ENCODE results near the gene ERCC5. TPM values are rescaled to one million over a fixed set of nuclear protein-coding genes. Genes with fewer than 3 reads are reported as not detected.

ERCC5 gene
- polyA plus RNA-seq, 1 donor (not counting 4 experiments of a cell fraction or from before 2014, with no cell fraction given), result 40.3 TPM

DNA sequence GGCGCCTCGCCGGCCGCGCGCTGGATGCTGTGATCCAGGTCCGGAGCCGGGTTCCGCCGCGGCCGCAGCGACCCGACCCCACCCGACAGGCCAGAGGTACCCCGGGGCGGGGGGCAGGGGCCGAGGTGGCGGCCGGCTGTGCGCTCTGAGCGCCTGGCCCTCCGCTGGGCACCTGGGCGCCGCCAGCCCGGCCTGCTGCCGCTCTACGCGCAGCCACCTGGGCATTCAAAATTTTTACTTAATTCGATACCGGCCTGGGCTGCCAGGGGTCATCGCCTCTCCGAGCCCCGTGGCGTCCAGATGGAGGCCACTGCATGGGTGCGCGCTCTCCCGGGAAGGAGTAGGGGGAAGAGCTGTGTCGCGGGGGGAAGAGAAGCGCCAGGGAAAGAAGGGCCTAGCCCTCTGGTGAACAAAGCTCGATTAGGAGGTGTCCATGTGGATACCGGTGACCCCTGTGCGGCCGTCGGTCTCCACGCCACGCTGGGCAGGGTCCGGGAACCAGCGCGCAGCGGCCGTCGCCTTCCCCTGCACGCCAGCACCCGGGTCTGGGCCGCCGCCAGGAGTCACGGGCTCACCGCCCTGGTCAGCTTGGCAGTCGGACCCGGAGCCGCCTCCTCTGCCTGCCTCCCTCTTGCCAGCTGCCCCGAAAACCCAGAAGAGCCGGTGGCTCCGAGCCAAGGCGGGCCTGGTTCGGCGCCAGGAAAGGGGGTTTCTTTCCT is 46.2 kb upstream of the ERCC5 start:
- Histone ChIP-seq H3K27ac (ENCODE audit: control insufficient read depth, insufficient read depth, low read length) (peak overlapping the region; percentile 61), H3K9me1 (ENCODE audit: control insufficient read depth, extremely low read depth, insufficient read depth, low read length) (peaks cover 3% of the 10 kb centered on the region), H3K79me2 (ENCODE audit: control insufficient read depth, insufficient read depth, low read length) (peaks cover 62% of the 10 kb centered on the region), H3K4me2 (ENCODE audit: control insufficient read depth, extremely low read depth, insufficient read depth, low read depth, low read length) (peak overlapping the region; percentile 84), H3K4me1 (ENCODE audit: control insufficient read depth, extremely low read depth, insufficient read depth, low read length) (peaks cover 11% of the 10 kb centered on the region), H2AFZ (ENCODE audit: control insufficient read depth, low read length) (peak overlapping the region; percentile 98), H4K20me1 (ENCODE audit: control insufficient read depth, extremely low read depth, insufficient read depth, low read length) (no peaks in the 10 kb centered on the region), H3K36me3 (ENCODE audit: control insufficient read depth in 2 of 2, extremely low read depth in 1 of 2, insufficient read depth in 2 of 2, low read length in 2 of 2) (peaks cover 0 to 11% of the 10 kb centered on the region in 2 experiments), H3K9ac (ENCODE audit: control insufficient read depth, extremely low read depth, insufficient read depth, low read length) (peak overlapping the region; percentile 76), H3K9me3 (ENCODE audit: control insufficient read depth, low read depth, low read length) (no peaks in the 10 kb centered on the region), H3K4me3 (ENCODE audit: control insufficient read depth in 2 of 3, extremely low read depth in 1 of 3, insufficient read depth in 2 of 3, low read depth in 1 of 3, low read length in 3 of 3) (peak overlapping the region; percentile 77 to 96 (median 92)), H3K27me3 (ENCODE audit: control insufficient read depth, extremely low read depth, insufficient read depth, low read length) (no peaks in the 10 kb centered on the region)
- no peak for TF ChIP-seq CTCF (optimal IDR thresholded peaks at IDR 0.05 in 1 of 3, IDR thresholded peaks at IDR 0.05 in 1 of 3, conservative IDR thresholded peaks at IDR 0.05 in 1 of 3; ENCODE audit: extremely low read depth in 1 of 3, insufficient read depth in 2 of 3, low read length in 3 of 3)
- no peak for TF ChIP-seq EZH2 (IDR thresholded peaks at IDR 0.05; ENCODE audit: low read length)
- FAIRE-seq (no peak), DNase-seq (ENCODE audit: low read depth, low spot score) (no peak)
- dilution Hi-C loops (cut with MboI; ENCODE audit: extremely low pct_ligation_motif_present, low sequenced_read_pairs), result no loop called here

- peak; percentile 43 to 80 (median 73) for TF ChIP-seq CTCF (optimal IDR thresholded peaks at IDR 0.05 in 1 of 3, IDR thresholded peaks at IDR 0.05 in 1 of 3, conservative IDR thresholded peaks at IDR 0.05 in 1 of 3; ENCODE audit: extremely low read depth in 1 of 3, insufficient read depth in 2 of 3, low read length in 3 of 3)
- no peak for TF ChIP-seq EZH2 (IDR thresholded peaks at IDR 0.05; ENCODE audit: low read length)
- H2AFZ ChIP-seq (ENCODE audit: control insufficient read depth, low read length), result peak overlapping the region; percentile 98
- H3K4me1 ChIP-seq (ENCODE audit: control insufficient read depth, extremely low read depth, insufficient read depth, low read length), result peaks cover 11% of the 10 kb centered on the region
- no peaks in the 10 kb centered on the region for H4K20me1 ChIP-seq (ENCODE audit: control insufficient read depth, extremely low read depth, insufficient read depth, low read length)
- no peaks in the 10 kb centered on the region for H3K27me3 ChIP-seq (ENCODE audit: control insufficient read depth, extremely low read depth, insufficient read depth, low read length)
- peaks cover 0 to 11% of the 10 kb centered on the region in 2 experiments for H3K36me3 ChIP-seq (ENCODE audit: control insufficient read depth in 2 of 2, extremely low read depth in 1 of 2, insufficient read depth in 2 of 2, low read length in 2 of 2)
- peaks cover 70% of the 10 kb centered on the region for H3K79me2 ChIP-seq (ENCODE audit: control insufficient read depth, insufficient read depth, low read length)
- FAIRE-seq (no peak), DNase-seq (ENCODE audit: low read depth, low spot score) (no peak)
- H3K9me1 ChIP-seq (ENCODE audit: control insufficient read depth, extremely low read depth, insufficient read depth, low read length), result peaks cover 3% of the 10 kb centered on the region
- no peaks in the 10 kb centered on the region for H3K9me3 ChIP-seq (ENCODE audit: control insufficient read depth, low read depth, low read length)
- peak overlapping the region; percentile 76 for H3K9ac ChIP-seq (ENCODE audit: control insufficient read depth, extremely low read depth, insufficient read depth, low read length)
- H3K4me3 ChIP-seq (ENCODE audit: control insufficient read depth in 2 of 3, extremely low read depth in 1 of 3, insufficient read depth in 2 of 3, low read depth in 1 of 3, low read length in 3 of 3), result peak overlapping the region; percentile 77 to 96 (median 92)
- dilution Hi-C loops (cut with MboI; ENCODE audit: extremely low pct_ligation_motif_present, low sequenced_read_pairs), result no loop called here
- peak overlapping the region; percentile 61 for H3K27ac ChIP-seq (ENCODE audit: control insufficient read depth, insufficient read depth, low read length)
- H3K4me2 ChIP-seq (ENCODE audit: control insufficient read depth, extremely low read depth, insufficient read depth, low read depth, low read length), result peak overlapping the region; percentile 84
Observed at GRCh38 chr13:102800145-102801041, 45.4 kb upstream of the ERCC5 start.

Measured in keratinocyte (primary cell).